GM23338 (cell line): Measurements from ENCODE around the gene KIAA1671. TPM values are rescaled to one million over a fixed set of nuclear protein-coding genes. Genes with fewer than 3 reads are reported as not detected.
A peak's percentile ranks its signal among the peaks of the same experiment; 100 is the strongest.

ENCODE experiments used
- ATAC-seq: fragments of 200-7000 bp; cut with Tn5 transposase; 3 replicates; pipeline ENCODE4 v1.9.1; 2020
- DNase-seq: peaks from one replicate; pipeline ENCODE4 v3.0.0-alpha.2; 2015; ENCODE audit warnings: low spot score
- H2AFZ ChIP-seq: fragments of 200-600 bp; sonication (generic); 2 replicates; pipeline ENCODE4 v1.8.0; 2016; ENCODE audit warnings: antibody characterized with exemption, mild to moderate bottlenecking, moderate library complexity
- H3F3A ChIP-seq: fragments of 200-600 bp; sonication (generic); replicated peaks from 2 replicates; pipeline ENCODE4 v1.8.0; 2017; ENCODE audit warnings: antibody characterized with exemption, mixed run types, low read depth
- H3K27ac ChIP-seq: fragments of 200-600 bp; sonication (generic); 2 replicates; pipeline ENCODE4 v1.6.1; 2016; ENCODE audit warnings: low read depth
- H3K27me3 ChIP-seq: fragments of 200-600 bp; sonication (generic); 2 replicates; pipeline ENCODE4 v1.8.0; 2016; ENCODE audit warnings: mild to moderate bottlenecking, mixed run types, moderate library complexity; ENCODE audit not compliant: insufficient read depth
- H3K36me3 ChIP-seq: fragments of 200-600 bp; sonication (generic); 2 replicates; pipeline ENCODE4 v1.8.0; 2016; ENCODE audit warnings: mild to moderate bottlenecking; ENCODE audit not compliant: insufficient read depth
- H3K4me1 ChIP-seq: fragments of 200-600 bp; sonication (generic); 2 replicates; pipeline ENCODE4 v1.8.0; 2016; ENCODE audit warnings: mild to moderate bottlenecking, moderate library complexity; ENCODE audit not compliant: insufficient read depth
- H3K4me2 ChIP-seq: fragments of 200-600 bp; sonication (generic); 2 replicates; pipeline ENCODE4 v1.7.1; 2017; ENCODE audit warnings: mixed run types
- H3K4me3 ChIP-seq: fragments of 200-600 bp; sonication (generic); 2 replicates; pipeline ENCODE4 v1.6.1; 2016; ENCODE audit warnings: mixed run types
- H3K79me2 ChIP-seq: fragments of 200-600 bp; sonication (generic); replicated peaks from 2 replicates; pipeline ENCODE4 v1.8.0; 2017; ENCODE audit warnings: mild to moderate bottlenecking; ENCODE audit not compliant: insufficient read depth
- H3K9me2 ChIP-seq: fragments of 200-600 bp; sonication (generic); 2 replicates; pipeline ENCODE4 v1.8.0; 2017; ENCODE audit not compliant: insufficient read depth
- H4K20me1 ChIP-seq: fragments of 200-600 bp; sonication (generic); replicated peaks from 2 replicates; pipeline ENCODE4 v1.8.0; 2017; ENCODE audit warnings: mild to moderate bottlenecking; ENCODE audit not compliant: insufficient read depth
- H3K27ac Mint-ChIP-seq: 2 replicates; pipeline ENCODE4 v1.8.0; 2020; ENCODE audit warnings: inconsistent platforms, mild to moderate bottlenecking, moderate library complexity, mixed read lengths
- H3K27me3 Mint-ChIP-seq: 3 replicates; pipeline ENCODE4 v1.8.0; 2022; ENCODE audit warnings: low read depth, mild to moderate bottlenecking, moderate library complexity, mixed read lengths, inconsistent platforms; ENCODE audit not compliant: insufficient read depth, poor library complexity
- H3K36me3 Mint-ChIP-seq: 3 replicates; pipeline ENCODE4 v1.8.0; 2021; ENCODE audit warnings: low read depth, mild to moderate bottlenecking, inconsistent platforms, moderate library complexity, mixed read lengths
- H3K4me1 Mint-ChIP-seq: 3 replicates; pipeline ENCODE4 v1.8.0; 2020; ENCODE audit warnings: mild to moderate bottlenecking, inconsistent platforms, mixed read lengths
- H3K4me3 Mint-ChIP-seq: 3 replicates; pipeline ENCODE4 v1.8.0; 2021; ENCODE audit warnings: moderate library complexity, mild to moderate bottlenecking, inconsistent platforms, mixed read lengths
- H3K9me3 Mint-ChIP-seq: 3 replicates; pipeline ENCODE4 v1.8.0; 2020; ENCODE audit warnings: moderate library complexity, mild to moderate bottlenecking, inconsistent platforms, mixed read lengths
- CREB1 ChIP-seq: fragments of 250-450 bp; sonication (Bioruptor Pico); IDR thresholded peaks from 2 replicates; pipeline ENCODE4 v1.5.0; 2020; ENCODE audit warnings: low read depth, mild to moderate bottlenecking, moderate library complexity
- CTCF ChIP-seq, 2 experiments: fragments of 200-600 bp in 1 of 2; sonication (generic) in 1 of 2; conservative IDR thresholded peaks; 2 replicates each; pipeline versions ENCODE4 v1.5.1 to v1.6.1; 2016 to 2017; ENCODE audit warnings: antibody characterized with exemption in 2 of 2, low read depth in 2 of 2, mild to moderate bottlenecking in 2 of 2, moderate library complexity in 1 of 2
- ETS1 ChIP-seq: IDR thresholded peaks from 2 replicates; pipeline ENCODE4 v1.6.1; 2016; ENCODE audit warnings: antibody characterized with exemption
- EZH2 ChIP-seq: fragments of 200-600 bp; sonication (generic); IDR thresholded peaks from one replicate; pipeline ENCODE4 v1.8.0; 2017; ENCODE audit warnings: antibody characterized with exemption, mild to moderate bottlenecking, low read depth; ENCODE audit not compliant: unreplicated experiment
- EZH2phosphoT487 ChIP-seq: fragments of 200-600 bp; sonication (generic); IDR thresholded peaks from one replicate; pipeline ENCODE4 v1.8.1; 2018; ENCODE audit warnings: antibody characterized with exemption; ENCODE audit not compliant: unreplicated experiment
- JUNB ChIP-seq: IDR thresholded peaks from one replicate; pipeline ENCODE4 v1.6.1; 2016; ENCODE audit warnings: antibody characterized with exemption; ENCODE audit not compliant: unreplicated experiment
- NANOG ChIP-seq: IDR thresholded peaks from 2 replicates; pipeline ENCODE4 v1.6.1; 2016; ENCODE audit warnings: antibody characterized with exemption, borderline replicate concordance
- POLR2AphosphoS5 ChIP-seq: IDR thresholded peaks from 2 replicates; pipeline ENCODE4 v1.6.1; 2016; ENCODE audit warnings: antibody characterized with exemption, low read depth
- REST ChIP-seq: IDR thresholded peaks from one replicate; pipeline ENCODE4 v1.6.1; 2018; ENCODE audit warnings: antibody characterized with exemption; ENCODE audit not compliant: unreplicated experiment
- STAT1 ChIP-seq: IDR thresholded peaks from one replicate; pipeline ENCODE4 v1.6.1; 2016; ENCODE audit warnings: antibody characterized with exemption; ENCODE audit not compliant: unreplicated experiment
- ZNF114 ChIP-seq: fragments of 250-450 bp; sonication (Bioruptor Pico); IDR thresholded peaks from 2 replicates; pipeline ENCODE4 v1.5.0; 2020; ENCODE audit warnings: mild to moderate bottlenecking, moderate library complexity
- ZNF331 ChIP-seq: fragments of 250-450 bp; sonication (Bioruptor Pico); IDR thresholded peaks from 2 replicates; pipeline ENCODE4 v1.5.0; 2020; ENCODE audit warnings: low read depth, mild to moderate bottlenecking, moderate library complexity
- ZNF462 ChIP-seq: fragments of 250-450 bp; sonication (Bioruptor Pico); IDR thresholded peaks from 2 replicates; pipeline ENCODE4 v1.5.0; 2020; ENCODE audit warnings: mild to moderate bottlenecking, moderate library complexity
- polyA plus RNA-seq: library from polyadenylated mRNA; unstranded; fragments of >200 nt; fragmentation: Nextera tagmentation; extraction: Ambion mirVana; gene quantifications from 2 replicates; pipeline ENCODE4 v1.2.1, GENCODE V29; 2016
- total RNA-seq: library from RNA; depleted of rRNA; stranded (reverse); fragments of >200 nt; shearing (Covaris generic); gene quantifications from 2 replicates; pipeline ENCODE4 v1.2.3, GENCODE V29; 2014

The KIAA1671 gene
- total and polyA plus RNA-seq, 2 experiments from 2014 or later: 6.1 to 27.2 TPM

GRCh38 chr22:25112538-25113253, 160.2 kb downstream of the KIAA1671 start:
- Histone ChIP-seq H3K9me2 (no peaks in the 10 kb centered on the region), H3K4me2 (peak overlapping the region; percentile 95), H3K36me3 (no peaks in the 10 kb centered on the region), H3K79me2 (no peaks in the 10 kb centered on the region), H3K27me3 (no peaks in the 10 kb centered on the region), H2AFZ (no peak overlapping the region), H3F3A (peaks cover 2% of the 10 kb centered on the region; the same call in 1 of the 2 replicates), H3K27ac (no peak overlapping the region), H3K4me1 (peaks cover 21% of the 10 kb centered on the region), H3K4me3 (peak overlapping the region; percentile 86; the same call in 1 of the 2 replicates), H4K20me1 (no peaks in the 10 kb centered on the region; the same call in 1 of the 2 replicates)
- no peak for ATAC-seq
- Mint-ChIP-seq H3K9me3 (no peaks in the 10 kb centered on the region; the same call in 2 of the 3 replicates), H3K27me3 (peaks cover 4% of the 10 kb centered on the region), H3K36me3 (no peaks in the 10 kb centered on the region), H3K27ac (no peak overlapping the region), H3K4me3 (peak overlapping the region; percentile 80), H3K4me1 (peaks cover 32% of the 10 kb centered on the region)
- DNase-seq: no peak
- TF ChIP-seq REST (no peak), EZH2phosphoT487 (no peak), ZNF462 (CRISPR knock-in tag) (no peak), EZH2 (no peak), ETS1 (no peak), STAT1 (no peak), JUNB (no peak), ZNF331 (CRISPR knock-in tag) (no peak), CREB1 (CRISPR knock-in tag) (no peak), ZNF114 (CRISPR knock-in tag) (no peak), POLR2AphosphoS5 (no peak), NANOG (no peak), CTCF (conservative IDR thresholded peaks at IDR 0.05; ENCODE audit: low read depth in 2 of 2) (no peak)
